ENCODE data around the gene HIVEP1.

DNA sequence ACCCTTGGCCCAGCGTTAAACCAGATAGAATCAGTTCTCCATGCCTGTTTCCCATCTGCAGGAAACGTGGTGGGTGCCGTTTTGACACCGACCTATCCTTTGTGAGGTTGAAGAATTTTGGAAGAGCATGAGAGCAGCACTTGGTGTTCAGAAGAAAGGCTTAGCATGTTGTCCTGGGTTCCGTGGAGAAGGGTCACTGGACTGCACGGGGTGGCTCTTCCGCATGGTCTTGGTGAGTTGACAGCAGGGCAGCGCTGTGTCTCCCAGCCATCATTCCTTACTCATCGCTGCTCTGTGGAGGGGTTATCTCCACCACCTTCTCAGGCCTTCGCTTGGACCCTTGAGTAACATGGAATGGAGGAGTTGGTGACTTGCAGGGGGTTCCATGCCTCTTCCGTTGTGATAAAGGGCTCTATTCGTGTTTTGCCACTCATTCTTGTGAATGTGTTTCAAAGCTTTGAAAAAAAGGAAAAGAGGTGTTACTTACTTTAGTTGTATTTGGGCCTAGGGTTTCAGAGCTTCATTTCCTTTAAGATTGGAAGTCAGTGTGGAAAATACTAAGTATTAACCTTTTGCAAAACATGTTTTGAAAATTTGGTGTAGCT is 8.2 kb downstream of the HIVEP1 start:
- TF ChIP-seq POLR2A (IDR thresholded peaks at IDR 0.05; ENCODE audit: control extremely low read depth in 1 of 2, low read depth in 2 of 2, low read length in 2 of 2) (no peak), JUN (IDR thresholded peaks at IDR 0.05; ENCODE audit: low read depth, low read length) (no peak), EP300 (IDR thresholded peaks at IDR 0.05; ENCODE audit: borderline replicate concordance in 1 of 2, low read depth in 2 of 2, low read length in 2 of 2) (no peak)
- TF ChIP-seq, protein P1, sequence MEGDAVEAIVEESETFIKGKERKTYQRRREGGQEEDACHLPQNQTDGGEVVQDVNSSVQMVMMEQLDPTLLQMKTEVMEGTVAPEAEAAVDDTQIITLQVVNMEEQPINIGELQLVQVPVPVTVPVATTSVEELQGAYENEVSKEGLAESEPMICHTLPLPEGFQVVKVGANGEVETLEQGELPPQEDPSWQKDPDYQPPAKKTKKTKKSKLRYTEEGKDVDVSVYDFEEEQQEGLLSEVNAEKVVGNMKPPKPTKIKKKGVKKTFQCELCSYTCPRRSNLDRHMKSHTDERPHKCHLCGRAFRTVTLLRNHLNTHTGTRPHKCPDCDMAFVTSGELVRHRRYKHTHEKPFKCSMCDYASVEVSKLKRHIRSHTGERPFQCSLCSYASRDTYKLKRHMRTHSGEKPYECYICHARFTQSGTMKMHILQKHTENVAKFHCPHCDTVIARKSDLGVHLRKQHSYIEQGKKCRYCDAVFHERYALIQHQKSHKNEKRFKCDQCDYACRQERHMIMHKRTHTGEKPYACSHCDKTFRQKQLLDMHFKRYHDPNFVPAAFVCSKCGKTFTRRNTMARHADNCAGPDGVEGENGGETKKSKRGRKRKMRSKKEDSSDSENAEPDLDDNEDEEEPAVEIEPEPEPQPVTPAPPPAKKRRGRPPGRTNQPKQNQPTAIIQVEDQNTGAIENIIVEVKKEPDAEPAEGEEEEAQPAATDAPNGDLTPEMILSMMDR (IDR thresholded peaks at IDR 0.05; ENCODE audit: control extremely low read depth in 1 of 3, insufficient read depth in 1 of 3, low read depth in 1 of 3, low read length in 3 of 3), result no peak
- TF ChIP-seq, protein P2, sequence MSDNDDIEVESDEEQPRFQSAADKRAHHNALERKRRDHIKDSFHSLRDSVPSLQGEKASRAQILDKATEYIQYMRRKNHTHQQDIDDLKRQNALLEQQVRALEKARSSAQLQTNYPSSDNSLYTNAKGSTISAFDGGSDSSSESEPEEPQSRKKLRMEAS (IDR thresholded peaks at IDR 0.05), result no peak
